K562 (cell line): Measurements from ENCODE around the gene CIB1. TPM values are rescaled to one million over a fixed set of nuclear protein-coding genes. Genes with fewer than 3 reads are reported as not detected.

ENCODE experiments used
- ARID2 ChIP-seq: fragments of 450-650 bp; IDR thresholded peaks from 2 replicates; pipeline ENCODE4 v1.6.1; 2017; ENCODE audit warnings: antibody characterized with exemption, mild to moderate bottlenecking
- BCL6 ChIP-seq: fragments of 250-450 bp; sonication (Bioruptor Pico); IDR thresholded peaks from 2 replicates; pipeline ENCODE4 v1.4.0; 2020
- ELF1 ChIP-seq: fragments of 200-800 bp; sonication (Bioruptor generic); IDR thresholded peaks from 2 replicates; pipeline ENCODE4 v1.6.1; 2016; ENCODE audit warnings: missing genetic modification characterization, missing compliant biosample characterization
- HMBOX1 ChIP-seq: sonication (generic); IDR thresholded peaks from 2 replicates; pipeline ENCODE4 v1.6.1; 2016
- MCM5 ChIP-seq: fragments of 450-650 bp; IDR thresholded peaks from 2 replicates; pipeline ENCODE4 v1.6.1; 2016; ENCODE audit warnings: low read depth
- MXI1 ChIP-seq: IDR thresholded peaks from 2 replicates; pipeline ENCODE4 v1.6.1; 2011; ENCODE audit warnings: low read depth, mild to moderate bottlenecking, improper control_type of control experiment, low read length
- NFE2L1 ChIP-seq: fragments of 450-650 bp; IDR thresholded peaks from 2 replicates; pipeline ENCODE4 v1.6.1; 2016; ENCODE audit warnings: missing genetic modification characterization, low read depth, mild to moderate bottlenecking, missing compliant biosample characterization, moderate library complexity, borderline replicate concordance
- RFX1 ChIP-seq: fragments of 450-650 bp; IDR thresholded peaks from 2 replicates; pipeline ENCODE4 v1.6.1; 2016; ENCODE audit warnings: mild to moderate bottlenecking, moderate library complexity
- SMAD1 ChIP-seq: fragments of 150-350 bp; IDR thresholded peaks from 2 replicates; pipeline ENCODE4 v1.6.1; 2014; ENCODE audit warnings: low read length, low read depth; ENCODE audit not compliant: partially characterized antibody
- SMARCE1 ChIP-seq: fragments of 450-650 bp; IDR thresholded peaks from 2 replicates; pipeline ENCODE4 v1.7.1; 2016; ENCODE audit warnings: mild to moderate bottlenecking
- USF1 ChIP-seq: sonication (generic); formaldehyde crosslinking; IDR thresholded peaks from 2 replicates; pipeline ENCODE4 v1.9.0; 2022; ENCODE audit warnings: mild to moderate bottlenecking, missing genetic modification reagents
- YY1 ChIP-seq, 3 experiments: IDR thresholded peaks; 2 replicates each; pipeline ENCODE4 v1.6.1; 2011; ENCODE audit warnings: low read length in 2 of 3, mild to moderate bottlenecking in 2 of 3, moderate library complexity in 2 of 3, borderline replicate concordance in 1 of 3, control low read depth in 1 of 3, low read depth in 1 of 3; ENCODE audit not compliant: insufficient read depth in 3 of 3, insufficient replicate concordance in 2 of 3, control insufficient read depth in 1 of 3, insufficient read length in 1 of 3; ENCODE audit errors: extremely low read depth in 1 of 3
- ZBTB40 ChIP-seq, 2 experiments: fragments of 450-650 bp in 1 of 2; sonication (generic) in 1 of 2; formaldehyde crosslinking in 1 of 2; IDR thresholded peaks; 2 replicates each; pipeline versions ENCODE4 v1.7.1 to v1.9.0; 2016 to 2022; ENCODE audit warnings: inconsistent platforms in 1 of 2, mild to moderate bottlenecking in 1 of 2, missing genetic modification reagents in 1 of 2
- ZFP36 ChIP-seq: fragments of 150-350 bp; IDR thresholded peaks from 2 replicates; pipeline ENCODE4 v1.6.1; 2018; ENCODE audit warnings: low read length, low read depth; ENCODE audit not compliant: partially characterized antibody
- ZFX ChIP-seq: sonication (generic); formaldehyde crosslinking; IDR thresholded peaks from 2 replicates; pipeline ENCODE4 v1.8.0; 2022; ENCODE audit warnings: mild to moderate bottlenecking, missing genetic modification reagents, moderate library complexity
- polyA plus RNA-seq, 8 experiments: library from polyadenylated mRNA; depleted of rRNA in 4 of 8; stranded (reverse) in 5 of 8; unstranded in 3 of 8; fragments of >200 nt; fragmentation: Nextera tagmentation in 2 of 8; fragmentation: Illumina TruSeq in 1 of 8; extraction: Ambion mirVana in 2 of 8; extraction: Trizol in 1 of 8; gene quantifications; 2 replicates each; pipeline versions ENCODE4 v1.2.1 to v1.2.3, GENCODE V29; 2011 to 2014; ENCODE audit warnings: inconsistent platforms in 1 of 8, missing spikeins in 1 of 8
- total RNA-seq, 7 experiments: library from RNA; depleted of rRNA in 6 of 7; stranded (reverse); fragments of >200 nt in 6 of 7; fragmentation: Illumina TruSeq in 2 of 7; extraction: Trizol in 2 of 7; gene quantifications; 2 replicates each; pipeline versions ENCODE4 v1.2.1 to v1.2.3, GENCODE V29; 2011 to 2021; ENCODE audit warnings: low replicate concordance in 1 of 7

The CIB1 gene
- total and polyA plus RNA-seq, 9 of the 15 experiments (the other 6 are each of a cell fraction or from before 2014, with no cell fraction given): 14.9 to 136 (median 64.5) TPM

GRCh38 chr15:90233387-90234095 lies at the start of gene CIB1 (continued):
- TF ChIP-seq USF1 (0 out of 2 replicates have a peak, but pooled peaks have one; percentile 23), ZBTB40 (IDR thresholded peaks at IDR 0.05) (peak; percentile 38), ZBTB40 (CRISPR knock-in tag; IDR thresholded peaks at IDR 0.05) (no peak), HMBOX1 (peak; percentile 35; the same call in 1 of the 2 replicates), SMARCE1 (0 out of 2 replicates have a peak, but pooled peaks have one; percentile 4), MXI1 (peak; percentile 62; the same call in 1 of the 2 replicates), YY1 (IDR thresholded peaks at IDR 0.05; ENCODE audit: borderline replicate concordance in 1 of 3, control insufficient read depth in 1 of 3, extremely low read depth in 1 of 3, insufficient read depth in 3 of 3, insufficient read length in 1 of 3, insufficient replicate concordance in 2 of 3, low read depth in 1 of 3, low read length in 2 of 3) (peak in 2 of 3 experiments; percentile 34 to 53), BCL6 (no peak), MCM5 (no peak), ZFP36 (peak; percentile 81), ARID2 (no peak), ZFX (CRISPR knock-in tag) (peak; percentile 80), SMAD1 (no peak), ELF1 (tag) (peak; percentile 89), RFX1 (peak; percentile 90), NFE2L1 (no peak)
